ENCODE measurements around the gene SIRT5. TPM values are rescaled to one million over a fixed set of nuclear protein-coding genes. Genes with fewer than 3 reads are reported as not detected.

Gene SIRT5
- total RNA-seq, 1 experiment from 2014 or later = 15.2 TPM

GRCh38 chr6:13614126-13614925 is 39.9 kb downstream of the SIRT5 start:
- Histone ChIP-seq H3K9me3 (ENCODE audit: low read length) (no peaks in the 10 kb centered on the region), H3K9me2 (replicated peaks; ENCODE audit: insufficient read depth, low read length) (no peaks in the 10 kb centered on the region), H3K79me2 (ENCODE audit: low read length) (peaks cover 52% of the 10 kb centered on the region), H3K27ac (ENCODE audit: low read length) (peak overlapping the region; percentile 71), H3K4me1 (ENCODE audit: low read length) (peaks cover 61% of the 10 kb centered on the region), H2AFZ (ENCODE audit: low read length) (peak overlapping the region; percentile 23; the same call in 1 of the 2 replicates), H3K4me2 (ENCODE audit: low read depth, low read length, poor library complexity, severe bottlenecking) (peak overlapping the region; percentile 85), H4K20me1 (ENCODE audit: insufficient read depth, low read depth, low read length) (peaks cover 14% of the 10 kb centered on the region), H3K36me3 (ENCODE audit: insufficient read depth, low read length) (peaks cover 27% of the 10 kb centered on the region), H3K4me3 (ENCODE audit: low read length) (peak overlapping the region; percentile 97), H3K9ac (ENCODE audit: low read length) (peak overlapping the region; percentile 93), H3K27me3 (ENCODE audit: low read length) (no peaks in the 10 kb centered on the region)
- DNase-seq = peak; percentile 76

GRCh38 chr6:13614926-13615791 is 40.8 kb downstream of the SIRT5 start, which contains the start of gene NOL7:
Gene NOL7, plus strand, starts transcription at chr6:13615335. Its CDS starts 24 bp downstream, at chr6:13615359.
- peaks cover 55% of the 10 kb centered on the region for H3K79me2 ChIP-seq (ENCODE audit: low read length)

GRCh38 chr6:13615792-13616120 is 41.4 kb downstream of the SIRT5 start:
- Histone ChIP-seq H3K36me3 (ENCODE audit: insufficient read depth, low read length) (peaks cover 39% of the 10 kb centered on the region), H3K4me3 (ENCODE audit: low read length) (peak overlapping the region; percentile 97), H3K27ac (ENCODE audit: low read length) (peak overlapping the region; percentile 64), H3K4me2 (ENCODE audit: low read depth, low read length, poor library complexity, severe bottlenecking) (peak overlapping the region; percentile 85), H2AFZ (ENCODE audit: low read length) (peak overlapping the region; percentile 30; the same call in 1 of the 2 replicates), H3K4me1 (ENCODE audit: low read length) (peaks cover 59% of the 10 kb centered on the region), H3K79me2 (ENCODE audit: low read length) (peaks cover 55% of the 10 kb centered on the region), H3K9ac (ENCODE audit: low read length) (peak overlapping the region; percentile 93), H3K9me3 (ENCODE audit: low read length) (no peaks in the 10 kb centered on the region), H3K27me3 (ENCODE audit: low read length) (no peaks in the 10 kb centered on the region), H3K9me2 (replicated peaks; ENCODE audit: insufficient read depth, low read length) (no peaks in the 10 kb centered on the region), H4K20me1 (ENCODE audit: insufficient read depth, low read depth, low read length) (peaks cover 14% of the 10 kb centered on the region)
- DNase-seq = peak; percentile 77

More at GRCh38 chr6:13614926-13615791, 40.8 kb downstream of the SIRT5 start, which contains the start of gene NOL7:
- H3K27me3 ChIP-seq (ENCODE audit: low read length) = no peaks in the 10 kb centered on the region
- H3K9me2 ChIP-seq (replicated peaks; ENCODE audit: insufficient read depth, low read length) = no peaks in the 10 kb centered on the region
- peak within 1 kb of the TSS; percentile 85 for H3K4me2 ChIP-seq (ENCODE audit: low read depth, low read length, poor library complexity, severe bottlenecking)
- peak within 1 kb of the TSS; percentile 30; the same call in 1 of the 2 replicates for H2AFZ ChIP-seq (ENCODE audit: low read length)
- H3K9ac ChIP-seq (ENCODE audit: low read length) = peak within 1 kb of the TSS; percentile 93
- no peaks in the 10 kb centered on the region for H3K9me3 ChIP-seq (ENCODE audit: low read length)
- DNase-seq = peak; percentile 99
- peaks cover 14% of the 10 kb centered on the region for H4K20me1 ChIP-seq (ENCODE audit: insufficient read depth, low read depth, low read length)
- peaks cover 35% of the 10 kb centered on the region for H3K36me3 ChIP-seq (ENCODE audit: insufficient read depth, low read length)
- H3K27ac ChIP-seq (ENCODE audit: low read length) = peak within 1 kb of the TSS; percentile 71
- peaks cover 61% of the 10 kb centered on the region for H3K4me1 ChIP-seq (ENCODE audit: low read length)
- H3K4me3 ChIP-seq (ENCODE audit: low read length) = peak within 1 kb of the TSS; percentile 97

GRCh38 chr6:13617066-13617465 is 42.7 kb downstream of the SIRT5 start:
- H3K79me2 ChIP-seq (ENCODE audit: low read length) = peaks cover 55% of the 10 kb centered on the region
- peak overlapping the region; percentile 93; the same call in 1 of the 2 replicates for H3K9ac ChIP-seq (ENCODE audit: low read length)
- peak; percentile 58 for DNase-seq
- peak overlapping the region; percentile 85 for H3K4me2 ChIP-seq (ENCODE audit: low read depth, low read length, poor library complexity, severe bottlenecking)
- H3K27ac ChIP-seq (ENCODE audit: low read length) = peak overlapping the region; percentile 64
- peak overlapping the region; percentile 97 for H3K4me3 ChIP-seq (ENCODE audit: low read length)
- H3K36me3 ChIP-seq (ENCODE audit: insufficient read depth, low read length) = peaks cover 52% of the 10 kb centered on the region
- no peak overlapping the region for H2AFZ ChIP-seq (ENCODE audit: low read length)
- H3K4me1 ChIP-seq (ENCODE audit: low read length) = peaks cover 48% of the 10 kb centered on the region
- no peaks in the 10 kb centered on the region for H3K9me2 ChIP-seq (replicated peaks; ENCODE audit: insufficient read depth, low read length)
- no peaks in the 10 kb centered on the region for H3K9me3 ChIP-seq (ENCODE audit: low read length)
- no peaks in the 10 kb centered on the region for H3K27me3 ChIP-seq (ENCODE audit: low read length)
- H4K20me1 ChIP-seq (ENCODE audit: insufficient read depth, low read depth, low read length) = peaks cover 14% of the 10 kb centered on the region

GRCh38 chr6:13624871-13625288 is 50.5 kb downstream of the SIRT5 start:
- Histone ChIP-seq H3K36me3 (ENCODE audit: insufficient read depth, low read length) (peaks cover 42% of the 10 kb centered on the region; the same call in 1 of the 2 replicates), H3K9me2 (replicated peaks; ENCODE audit: insufficient read depth, low read length) (no peaks in the 10 kb centered on the region), H3K9ac (ENCODE audit: low read length) (no peak overlapping the region), H3K79me2 (ENCODE audit: low read length) (no peaks in the 10 kb centered on the region), H3K27ac (ENCODE audit: low read length) (no peak overlapping the region), H3K9me3 (ENCODE audit: low read length) (no peaks in the 10 kb centered on the region), H2AFZ (ENCODE audit: low read length) (no peak overlapping the region), H4K20me1 (ENCODE audit: insufficient read depth, low read depth, low read length) (no peaks in the 10 kb centered on the region), H3K4me1 (ENCODE audit: low read length) (peaks cover 6% of the 10 kb centered on the region), H3K27me3 (ENCODE audit: low read length) (no peaks in the 10 kb centered on the region), H3K4me2 (ENCODE audit: low read depth, low read length, poor library complexity, severe bottlenecking) (no peak overlapping the region), H3K4me3 (ENCODE audit: low read length) (no peak overlapping the region)
- peak; percentile 85 for DNase-seq

GRCh38 chr6:13629459-13630116 is 55.2 kb downstream of the SIRT5 start:
- H3K27ac ChIP-seq (ENCODE audit: low read length) = peak overlapping the region; percentile 47
- no peak overlapping the region for H2AFZ ChIP-seq (ENCODE audit: low read length)
- no peak overlapping the region for H3K9ac ChIP-seq (ENCODE audit: low read length)
- H3K36me3 ChIP-seq (ENCODE audit: insufficient read depth, low read length) = peaks cover 3% of the 10 kb centered on the region; the same call in 1 of the 2 replicates
- H3K4me3 ChIP-seq (ENCODE audit: low read length) = no peak overlapping the region
- H3K4me1 ChIP-seq (ENCODE audit: low read length) = peaks cover 13% of the 10 kb centered on the region
- peak; percentile 66 for DNase-seq
- H3K79me2 ChIP-seq (ENCODE audit: low read length) = no peaks in the 10 kb centered on the region
- no peaks in the 10 kb centered on the region for H4K20me1 ChIP-seq (ENCODE audit: insufficient read depth, low read depth, low read length)
- no peaks in the 10 kb centered on the region for H3K9me3 ChIP-seq (ENCODE audit: low read length)
- peak overlapping the region; percentile 12 for H3K4me2 ChIP-seq (ENCODE audit: low read depth, low read length, poor library complexity, severe bottlenecking)
- H3K9me2 ChIP-seq (replicated peaks; ENCODE audit: insufficient read depth, low read length) = no peaks in the 10 kb centered on the region
- no peaks in the 10 kb centered on the region for H3K27me3 ChIP-seq (ENCODE audit: low read length)

- Histone ChIP-seq H3K4me2 (ENCODE audit: low read depth, low read length, poor library complexity, severe bottlenecking) (no peak overlapping the region), H3K9me2 (replicated peaks; ENCODE audit: insufficient read depth, low read length) (no peaks in the 10 kb centered on the region), H3K4me3 (ENCODE audit: low read length) (no peak overlapping the region), H3K36me3 (ENCODE audit: insufficient read depth, low read length) (peaks cover 3% of the 10 kb centered on the region; the same call in 1 of the 2 replicates), H3K27me3 (ENCODE audit: low read length) (no peaks in the 10 kb centered on the region), H3K79me2 (ENCODE audit: low read length) (no peaks in the 10 kb centered on the region), H2AFZ (ENCODE audit: low read length) (no peak overlapping the region), H3K9me3 (ENCODE audit: low read length) (no peaks in the 10 kb centered on the region), H3K27ac (ENCODE audit: low read length) (peak overlapping the region; percentile 47), H4K20me1 (ENCODE audit: insufficient read depth, low read depth, low read length) (no peaks in the 10 kb centered on the region), H3K4me1 (ENCODE audit: low read length) (peaks cover 13% of the 10 kb centered on the region), H3K9ac (ENCODE audit: low read length) (no peak overlapping the region)
- DNase-seq = no peak
Measured at GRCh38 chr6:13630499-13630898, 56.1 kb downstream of the SIRT5 start.
